HepG2 (cell line): ENCODE data around the gene MLLT10. TPM values are rescaled to one million over a fixed set of nuclear protein-coding genes. Genes with fewer than 3 reads are reported as not detected.

Experiments used
- AGO2 ChIP-seq: fragments of 200-400 bp; formaldehyde crosslinking; optimal IDR thresholded peaks from 2 replicates; pipeline ENCODE3; 2017; ENCODE audit warnings: mild to moderate bottlenecking, low read depth, low read length, moderate library complexity
- CEBPG ChIP-seq: IDR thresholded peaks from 2 replicates; pipeline ENCODE4 v1.6.1; 2016
- FOSL2 ChIP-seq: sonication (generic); formaldehyde crosslinking; IDR thresholded peaks from 2 replicates; pipeline ENCODE4 v1.4.0; 2020; ENCODE audit warnings: missing genetic modification reagents
- FOXO4 ChIP-seq: sonication (generic); formaldehyde crosslinking; conservative IDR thresholded peaks from 2 replicates; pipeline ENCODE4 v1.8.1; 2023; ENCODE audit warnings: missing genetic modification reagents
- GABPA ChIP-seq, 2 experiments: IDR thresholded peaks; 2 replicates each; pipeline ENCODE4 v1.6.1; 2011 to 2016; ENCODE audit warnings: low read depth in 2 of 2, low read length in 1 of 2, missing biosample characterization in 1 of 2, missing genetic modification characterization in 1 of 2
- HOXD1 ChIP-seq: sonication (generic); formaldehyde crosslinking; IDR thresholded peaks from 2 replicates; pipeline ENCODE4 v1.5.0; 2020; ENCODE audit warnings: missing genetic modification reagents
- KDM4B ChIP-seq: sonication (generic); formaldehyde crosslinking; IDR thresholded peaks from 2 replicates; pipeline ENCODE4 v1.4.0; 2020; ENCODE audit warnings: missing genetic modification reagents
- MXD4 ChIP-seq: IDR thresholded peaks from 2 replicates; pipeline ENCODE4 v1.6.1; 2016; ENCODE audit warnings: mild to moderate bottlenecking, missing biosample characterization, missing genetic modification reagents
- NCOA5 ChIP-seq: sonication (generic); formaldehyde crosslinking; IDR thresholded peaks from 2 replicates; pipeline ENCODE4 v1.4.0; 2020; ENCODE audit warnings: missing genetic modification reagents
- NFKBIZ ChIP-seq: IDR thresholded peaks from 2 replicates; pipeline ENCODE4 v1.6.1; 2018; ENCODE audit warnings: missing genetic modification reagents, missing compliant biosample characterization
- RORA ChIP-seq: sonication (generic); formaldehyde crosslinking; IDR thresholded peaks from 2 replicates; pipeline ENCODE4 v1.5.0; 2020; ENCODE audit warnings: mild to moderate bottlenecking, missing genetic modification reagents, moderate library complexity
- SNAPC4 ChIP-seq: sonication (generic); formaldehyde crosslinking; IDR thresholded peaks from 2 replicates; pipeline ENCODE4 v1.4.0; 2020; ENCODE audit warnings: mild to moderate bottlenecking, missing genetic modification reagents
- SRSF4 ChIP-seq: fragments of 200-400 bp; formaldehyde crosslinking; IDR thresholded peaks from one replicate; pipeline ENCODE4 v1.6.1; 2018; ENCODE audit warnings: mild to moderate bottlenecking, low read depth, low read length, moderate library complexity; ENCODE audit not compliant: poor library complexity, severe bottlenecking
- YY1 ChIP-seq: IDR thresholded peaks from 2 replicates; pipeline ENCODE4 v1.6.1; 2011; ENCODE audit warnings: low read length, low read depth, moderate library complexity, mild to moderate bottlenecking; ENCODE audit not compliant: insufficient read depth, insufficient replicate concordance
- ZFX ChIP-seq: sonication (generic); formaldehyde crosslinking; IDR thresholded peaks from 2 replicates; pipeline ENCODE4 v1.4.0; 2020; ENCODE audit warnings: mild to moderate bottlenecking, low read depth, missing genetic modification reagents, moderate library complexity
- ZNF329 ChIP-seq: sonication (generic); formaldehyde crosslinking; IDR thresholded peaks from 2 replicates; pipeline ENCODE4 v1.9.0; 2021; ENCODE audit warnings: low read depth, mild to moderate bottlenecking, missing genetic modification reagents
- ZNF687 ChIP-seq: sonication (generic); formaldehyde crosslinking; IDR thresholded peaks from 2 replicates; pipeline ENCODE4 v1.5.1; 2020; ENCODE audit warnings: mild to moderate bottlenecking, missing genetic modification reagents, moderate library complexity
- ZNF747 ChIP-seq: sonication (generic); formaldehyde crosslinking; IDR thresholded peaks from 2 replicates; pipeline ENCODE4 v1.8.1; 2023; ENCODE audit warnings: missing genetic modification reagents, mild to moderate bottlenecking, borderline replicate concordance
- polyA plus RNA-seq, 8 experiments: library from polyadenylated mRNA; depleted of rRNA in 3 of 8; stranded (reverse) in 7 of 8; unstranded in 1 of 8; fragments of >200 nt; fragmentation: Illumina TruSeq in 4 of 8; extraction: Trizol in 4 of 8; gene quantifications; 2 replicates each; pipeline versions ENCODE4 v1.2.1 to v1.2.3, GENCODE V29; 2011 to 2016; ENCODE audit warnings: low read depth in 4 of 8, missing spikeins in 1 of 8, mixed read lengths in 1 of 8; ENCODE audit not compliant: insufficient read depth in 1 of 8
- total RNA-seq, 5 experiments: library from RNA; depleted of rRNA; stranded (reverse); fragments of >200 nt; fragmentation: Illumina TruSeq; extraction: Trizol; gene quantifications; 2 replicates each; pipeline ENCODE4 v1.2.3, GENCODE V29; 2016; ENCODE audit warnings: low read depth in 1 of 5
- TF ChIP-seq, protein P1 (sequence below): sonication (generic); formaldehyde crosslinking; IDR thresholded peaks from 2 replicates; pipeline ENCODE4 v1.5.0; 2020; ENCODE audit warnings: missing genetic modification reagents

Gene MLLT10
- total and polyA plus RNA-seq, 2 of the 13 experiments (the other 11 are each of a cell fraction or from before 2014, with no cell fraction given): 51.3 to 84.1 TPM

GRCh38 chr10:21754410-21755011 is 220.5 kb downstream of the MLLT10 start (continued):
- TF ChIP-seq SNAPC4 (CRISPR knock-in tag): no peak
- no peak for TF ChIP-seq KDM4B
- peak; percentile 76 for TF ChIP-seq ZNF687 (CRISPR knock-in tag)
- no peak for TF ChIP-seq YY1
- no peak for TF ChIP-seq HOXD1
- no peak for TF ChIP-seq NCOA5 (CRISPR knock-in tag)
- peak; percentile 82 for TF ChIP-seq CEBPG
- no peak for TF ChIP-seq RORA (CRISPR knock-in tag)
- no peak for TF ChIP-seq ZNF747 (CRISPR knock-in tag)
- TF ChIP-seq MXD4 (CRISPR knock-in tag): peak; percentile 46; the same call in 1 of the 2 replicates
- TF ChIP-seq SRSF4: no peak
- peak; percentile 37; the same call in 1 of the 2 replicates for TF ChIP-seq ZFX (CRISPR knock-in tag)
- TF ChIP-seq FOSL2 (CRISPR knock-in tag): peak; percentile 50
- no peak for TF ChIP-seq NFKBIZ (CRISPR knock-in tag)
- TF ChIP-seq ZNF329 (CRISPR knock-in tag): no peak
- TF ChIP-seq FOXO4 (CRISPR knock-in tag): no peak
- no peak for TF ChIP-seq GABPA (IDR thresholded peaks at IDR 0.05; ENCODE audit: low read depth, low read length)
- no peak for TF ChIP-seq GABPA (CRISPR knock-in tag; IDR thresholded peaks at IDR 0.05; ENCODE audit: low read depth)
- TF ChIP-seq AGO2: no peak
- TF ChIP-seq, protein P1, sequence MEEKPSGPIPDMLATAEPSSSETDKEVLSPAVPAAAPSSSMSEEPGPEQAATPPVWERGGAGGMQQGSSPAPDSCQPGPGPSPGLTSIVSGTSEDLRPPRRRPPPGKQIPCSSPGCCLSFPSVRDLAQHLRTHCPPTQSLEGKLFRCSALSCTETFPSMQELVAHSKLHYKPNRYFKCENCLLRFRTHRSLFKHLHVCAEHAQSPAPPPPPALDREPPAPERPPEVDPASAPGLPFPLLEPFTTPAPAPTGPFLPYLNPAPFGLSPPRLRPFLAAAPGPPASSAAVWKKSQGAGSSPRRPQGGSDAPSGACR (CRISPR knock-in tag): no peak
